Measurements from ENCODE around the gene ANKS3. TPM values are rescaled to one million over a fixed set of nuclear protein-coding genes. Genes with fewer than 3 reads are reported as not detected.

Gene ANKS3
- total and polyA plus RNA-seq, 2 of the 8 experiments (the other 6 are each of a cell fraction or from before 2014, with no cell fraction given) = 15.5 to 23.9 TPM

- Histone ChIP-seq H3K4me1 (replicated peaks in 1 of 4; ENCODE audit: control insufficient read depth in 3 of 4, insufficient read depth in 4 of 4, low read length in 3 of 4) (peaks cover 0 to 3% (median under 1%) of the 10 kb centered on the region in 4 experiments; a peak in 3 of 7 replicates), H2AK5ac (ENCODE audit: low read depth, low read length) (no peak overlapping the region), H2BK12ac (ENCODE audit: low read depth, low read length) (no peak overlapping the region), H2BK20ac (ENCODE audit: low read length) (no peak overlapping the region), H3K23ac (ENCODE audit: insufficient read length) (no peak overlapping the region), H2BK120ac (replicated peaks; ENCODE audit: low read depth, low read length) (no peak overlapping the region), H3K14ac (ENCODE audit: insufficient read length) (no peak overlapping the region), H3K9me3 (ENCODE audit: insufficient read depth in 2 of 2, low read depth in 1 of 2, low read length in 1 of 2) (no peaks in the 10 kb centered on the region), H3K27me3 (replicated peaks in 1 of 4; ENCODE audit: control insufficient read depth in 3 of 4, extremely low read depth in 1 of 4, insufficient read depth in 3 of 4, low read length in 3 of 4) (no peaks in the 10 kb centered on the region), H3K79me1 (ENCODE audit: low read depth, low read length) (peaks cover 4% of the 10 kb centered on the region; the same call in 1 of the 2 replicates), H3K79me2 (ENCODE audit: control insufficient read depth in 1 of 2, insufficient read depth in 2 of 2, low read length in 2 of 2) (no peaks in the 10 kb centered on the region), H3K23me2 (ENCODE audit: low read depth, low read length) (no peaks in the 10 kb centered on the region), H3K4me3 (ENCODE audit: extremely low read depth in 1 of 4, insufficient read depth in 2 of 4, low read depth in 3 of 4, low read length in 4 of 4) (no peak overlapping the region), H2BK5ac (ENCODE audit: low read depth, low read length) (no peak overlapping the region), H3K18ac (ENCODE audit: extremely low read depth, low read length) (no peak overlapping the region), H3K56ac (replicated peaks; ENCODE audit: insufficient read length, low read depth, low read length) (no peak overlapping the region), H2AFZ (ENCODE audit: low read length) (no peak overlapping the region), H3K4me2 (ENCODE audit: insufficient read depth in 1 of 2, low read depth in 2 of 2, low read length in 2 of 2) (no peak overlapping the region), H2BK15ac (ENCODE audit: low read length) (no peak overlapping the region), H3K4ac (replicated peaks; ENCODE audit: insufficient read length, low read depth, low read length) (no peak overlapping the region), H3K9ac (replicated peaks in 1 of 4; ENCODE audit: extremely low read depth in 1 of 4, low read depth in 3 of 4, low read length in 3 of 4) (no peak overlapping the region), H3K27ac (ENCODE audit: low read depth, low read length) (no peak overlapping the region), H4K8ac (ENCODE audit: extremely low read depth, insufficient read depth, low read length) (no peak overlapping the region), H3K36me3 (ENCODE audit: control insufficient read depth in 2 of 4, insufficient read depth in 4 of 4, low read length in 3 of 4) (peaks cover 0 to 15% (median 5%) of the 10 kb centered on the region in 4 experiments; a peak in 5 of 8 replicates), H4K91ac (replicated peaks; ENCODE audit: insufficient read length, low read length) (no peak overlapping the region), H4K20me1 (replicated peaks in 1 of 2; ENCODE audit: control insufficient read depth in 1 of 2, insufficient read depth in 2 of 2, low read length in 2 of 2) (peaks cover 3 to 12% of the 10 kb centered on the region in 2 experiments), H4K5ac (ENCODE audit: insufficient read length, low read depth, low read length) (no peak overlapping the region)
- DNase-seq (ENCODE audit: low read depth in 1 of 2, low spot score in 2 of 2) = no peak
- FAIRE-seq = no peak
- 94% methylated on average over 12 of the region's 17 CpGs; no CpG with 5 or more reads in 1 of the 2 experiments for WGBS, 2 experiments (ENCODE audit: extremely low coverage in 1 of 2, insufficient coverage in 1 of 2, insufficient read length in 1 of 2, insufficient replicate concordance in 2 of 2, low coverage in 1 of 2, low lambda C conversion rate in 2 of 2, missing lambda C conversion rate in 1 of 2)
- POLR2A ChIA-PET (ENCODE audit: partially characterized antibody) = interaction anchor here (1.1 to 1.3 kb wide), 2 partner anchors 15 to 18 kb away, joined by 4 read pairs; partner anchors contain the start of gene NUDT16L1
- no peak for TF ChIP-seq POLR2AphosphoS5 (IDR thresholded peaks at IDR 0.05; ENCODE audit: low read depth, low read length)
- TF ChIP-seq CHD1 (IDR thresholded peaks at IDR 0.05; ENCODE audit: low read depth, low read length) = no peak
- TF ChIP-seq RAD21 (IDR thresholded peaks at IDR 0.05 in 1 of 2, conservative IDR thresholded peaks at IDR 0.05 in 1 of 2; ENCODE audit: low read depth in 2 of 2, low read length in 2 of 2) = no peak
- TF ChIP-seq CTCF (IDR thresholded peaks at IDR 0.05; ENCODE audit: control extremely low read depth in 1 of 3, insufficient read depth in 1 of 3, low read depth in 1 of 3, low read length in 3 of 3) = no peak
- no peak for TF ChIP-seq SAP30 (IDR thresholded peaks at IDR 0.05; ENCODE audit: insufficient read depth, insufficient replicate concordance, low read length)
- TF ChIP-seq SIRT6 (IDR thresholded peaks at IDR 0.05; ENCODE audit: low read length) = no peak
- CTCF ChIA-PET (ENCODE audit: partially characterized antibody) = interaction anchor here (0.5 to 1.2 kb wide), 2 partner anchors 27 to 383 kb away, joined by 3 to 4 read pairs; no protein-coding TSS in a partner anchor
Measured at GRCh38 chr16:4677390-4677789, 56.7 kb downstream of the ANKS3 start.

Measured in H1 (cell line).